ENCODE data around the gene CNDP2. TPM values are rescaled to one million over a fixed set of nuclear protein-coding genes. Genes with fewer than 3 reads are reported as not detected.
A peak's percentile ranks its signal among the peaks of the same experiment; 100 is the strongest.

The CNDP2 gene
- polyA plus RNA-seq, 2 of the 4 experiments (the other 2 are of a cell fraction): 93.7 to 106 TPM

GRCh38 chr18:74456349-74457042 lies 39.7 kb upstream of the CNDP2 start:
- ATAC-seq (peak in 1 of 2 experiments; percentile 27; a peak in 3 of 6 replicates), DNase-seq (ENCODE audit: low read depth in 1 of 2, low spot score in 1 of 2) (no peak), FAIRE-seq (no peak)
- Histone ChIP-seq H3K4me1 (0 out of 3 replicates have a peak, but pooled peaks cover 4% of the 10 kb centered on the region), H3K4me3 (peak overlapping the region; percentile 37), H3K9me3 (no peaks in the 10 kb centered on the region), H3K27ac (no peak overlapping the region), H3K4me2 (peak overlapping the region; percentile 76)
- CTCF ChIA-PET: no interaction called here
- POLR2A ChIA-PET: no interaction called here
- WGBS (ENCODE audit: missing lambda C conversion rate): 4% methylated on average over 7 of the region's 69 CpGs
- TF ChIP-seq KDM5A (IDR thresholded peaks at IDR 0.05) (no peak), HEYL (CRISPR knock-in tag; IDR thresholded peaks at IDR 0.05) (no peak), ZFP36 (IDR thresholded peaks at IDR 0.05; ENCODE audit: borderline replicate concordance, partially characterized antibody) (no peak), EHMT2 (IDR thresholded peaks at IDR 0.05; ENCODE audit: low read depth) (no peak), EHF (CRISPR knock-in tag; IDR thresholded peaks at IDR 0.05) (no peak), MAX (IDR thresholded peaks at IDR 0.05) (no peak), RAD21 (conservative IDR thresholded peaks at IDR 0.05 in 1 of 2, IDR thresholded peaks at IDR 0.05 in 1 of 2) (no peak), KDM1A (IDR thresholded peaks at IDR 0.05; ENCODE audit: low read depth) (no peak), MAZ (IDR thresholded peaks at IDR 0.05; ENCODE audit: borderline replicate concordance, low read depth, low read length) (no peak), TFCP2L1 (CRISPR knock-in tag; IDR thresholded peaks at IDR 0.05) (no peak), POLR2AphosphoS2 (conservative IDR thresholded peaks at IDR 0.05; ENCODE audit: low read length) (no peak), FOXS1 (CRISPR knock-in tag; IDR thresholded peaks at IDR 0.05) (no peak), RFX5 (IDR thresholded peaks at IDR 0.05) (no peak)

- TF ChIP-seq EHMT2 (IDR thresholded peaks at IDR 0.05; ENCODE audit: low read depth) (no peak), REST (IDR thresholded peaks at IDR 0.05) (no peak), ZNF302 (CRISPR knock-in tag; IDR thresholded peaks at IDR 0.05) (no peak), KDM1A (IDR thresholded peaks at IDR 0.05; ENCODE audit: low read depth) (no peak), CHD4 (IDR thresholded peaks at IDR 0.05; ENCODE audit: borderline replicate concordance) (no peak), EHF (CRISPR knock-in tag; IDR thresholded peaks at IDR 0.05) (no peak), RFX5 (IDR thresholded peaks at IDR 0.05) (no peak), USF2 (IDR thresholded peaks at IDR 0.05) (no peak), POLR2A (IDR thresholded peaks at IDR 0.05; ENCODE audit: low read length) (no peak), HOXA7 (CRISPR knock-in tag; IDR thresholded peaks at IDR 0.05) (no peak), KDM5A (IDR thresholded peaks at IDR 0.05) (no peak), ZC3H11A (IDR thresholded peaks at IDR 0.05) (no peak), NR3C1 (IDR thresholded peaks at IDR 0.05) (no peak), ZFP36 (IDR thresholded peaks at IDR 0.05; ENCODE audit: borderline replicate concordance, partially characterized antibody) (no peak), CHD2 (IDR thresholded peaks at IDR 0.05; ENCODE audit: low read length, partially characterized antibody) (no peak), ELK1 (IDR thresholded peaks at IDR 0.05; ENCODE audit: low read depth, low read length) (no peak), HDAC2 (IDR thresholded peaks at IDR 0.05) (no peak), PBX3 (IDR thresholded peaks at IDR 0.05) (no peak), HES2 (IDR thresholded peaks at IDR 0.05) (no peak)
- H3K4me2 ChIP-seq: peak within 1 kb of the TSS; percentile 76
- 0 out of 3 replicates have a peak, but pooled peaks cover 4% of the 10 kb centered on the region for H3K4me1 ChIP-seq
- H3K9me3 ChIP-seq: no peaks in the 10 kb centered on the region
- CTCF ChIA-PET: no interaction called here
- DNase-seq (ENCODE audit: low read depth in 1 of 2, low spot score in 1 of 2) (peak in 1 of 2 experiments; percentile 7), ATAC-seq (peak; percentile 41 to 51; a peak in 3 of 6 replicates), FAIRE-seq (no peak)
- peak within 1 kb of the TSS; percentile 37 for H3K4me3 ChIP-seq
- H3K27ac ChIP-seq: no peak within 1 kb of the TSS
- POLR2A ChIA-PET: no interaction called here
- WGBS (ENCODE audit: missing lambda C conversion rate): 13% methylated on average over 12 of the region's 76 CpGs
These were observed 39.0 kb upstream of the CNDP2 start, which contains the start of gene DIPK1C for GRCh38 chr18:74457043-74457724. TSS of gene DIPK1C (minus strand) at chr18:74457308. CDS start at chr18:74457259, 49 bp downstream.

Data from A549 (cell line).